Endodermal cell (in vitro differentiated cells): ENCODE data around the gene PTGR3. TPM values are rescaled to one million over a fixed set of nuclear protein-coding genes. Genes with fewer than 3 reads are reported as not detected.
A peak's percentile ranks its signal among the peaks of the same experiment; 100 is the strongest.

Experiments
- DNase-seq: peaks from one replicate; pipeline ENCODE4 v3.0.0-alpha.2; 2017
- H3K27ac ChIP-seq: 2 replicates; pipeline ENCODE4 v1.5.1; 2013; ENCODE audit warnings: mild to moderate bottlenecking, low read depth, low read length, moderate library complexity
- H3K27me3 ChIP-seq: 2 replicates; pipeline ENCODE4 v1.6.1; 2013; ENCODE audit warnings: mild to moderate bottlenecking, low read length, moderate library complexity; ENCODE audit not compliant: insufficient read depth, control insufficient read depth, poor library complexity, severe bottlenecking
- H3K36me3 ChIP-seq: 2 replicates; pipeline ENCODE4 v1.7.0; 2013; ENCODE audit warnings: mild to moderate bottlenecking, low read length, moderate library complexity; ENCODE audit not compliant: control insufficient read depth, insufficient read depth
- H3K4me1 ChIP-seq: one replicate; pipeline ENCODE4 v1.7.0; 2013; ENCODE audit warnings: low read length; ENCODE audit not compliant: control insufficient read depth, insufficient read depth
- H3K4me3 ChIP-seq: 2 replicates; pipeline ENCODE4 v1.5.1; 2013; ENCODE audit warnings: mild to moderate bottlenecking, low read length, moderate library complexity
- H3K9ac ChIP-seq: 2 replicates; pipeline ENCODE4 v1.6.1; 2013; ENCODE audit warnings: mild to moderate bottlenecking, low read length, moderate library complexity; ENCODE audit not compliant: poor library complexity, severe bottlenecking; ENCODE audit errors: extremely low read depth
- H3K9me3 ChIP-seq: 2 replicates; pipeline ENCODE4 v1.6.1; 2013; ENCODE audit warnings: mild to moderate bottlenecking, low read length, moderate library complexity; ENCODE audit not compliant: control insufficient read depth
- H3K27ac Mint-ChIP-seq: 2 replicates; pipeline ENCODE4 v1.8.0; 2020; ENCODE audit warnings: mixed read lengths
- H3K27me3 Mint-ChIP-seq: 2 replicates; pipeline ENCODE4 v1.8.0; 2021; ENCODE audit warnings: mild to moderate bottlenecking, mixed read lengths; ENCODE audit not compliant: insufficient read depth
- H3K36me3 Mint-ChIP-seq: 2 replicates; pipeline ENCODE4 v1.8.0; 2020; ENCODE audit warnings: low read depth, mixed read lengths
- H3K4me1 Mint-ChIP-seq: 2 replicates; pipeline ENCODE4 v1.8.0; 2020; ENCODE audit warnings: mixed read lengths
- H3K4me3 Mint-ChIP-seq: 2 replicates; pipeline ENCODE4 v1.8.0; 2020; ENCODE audit warnings: mild to moderate bottlenecking, moderate library complexity, mixed read lengths
- H3K9me3 Mint-ChIP-seq: 2 replicates; pipeline ENCODE4 v1.8.0; 2020; ENCODE audit warnings: mild to moderate bottlenecking, mixed read lengths
- CTCF ChIP-seq: fragments of 200-600 bp; sonication (generic); conservative IDR thresholded peaks from 2 replicates; pipeline ENCODE4 v1.5.0; 2021; ENCODE audit warnings: antibody characterized with exemption, mild to moderate bottlenecking
- WGBS, 2 experiments: methylation state at CpG; one replicate each; pipeline versions ENCODE4 v1.1.5 to v1.1.7; 2013; ENCODE audit warnings: missing lambda C conversion rate in 2 of 2, mixed read lengths in 1 of 2; ENCODE audit not compliant: insufficient coverage in 1 of 2, insufficient read length in 1 of 2; 5-methylcytosine and 5-hydroxymethylcytosine counted together
- total RNA-seq, 2 donors: library from RNA; stranded (reverse); fragmentation: NEBNext Ultra II Directional in 1 of 2; extraction: Animal tissue kit (Norgen Biotek cat#: 25700) in 1 of 2; gene quantifications; 2 replicates in 1 of 2; 3 replicates in 1 of 2; pipeline ENCODE4 v1.2.1, GENCODE V29; 2021

PTGR3 gene
- total RNA-seq, 2 donors from 2014 or later = 12.2 to 13.3 TPM

DNA sequence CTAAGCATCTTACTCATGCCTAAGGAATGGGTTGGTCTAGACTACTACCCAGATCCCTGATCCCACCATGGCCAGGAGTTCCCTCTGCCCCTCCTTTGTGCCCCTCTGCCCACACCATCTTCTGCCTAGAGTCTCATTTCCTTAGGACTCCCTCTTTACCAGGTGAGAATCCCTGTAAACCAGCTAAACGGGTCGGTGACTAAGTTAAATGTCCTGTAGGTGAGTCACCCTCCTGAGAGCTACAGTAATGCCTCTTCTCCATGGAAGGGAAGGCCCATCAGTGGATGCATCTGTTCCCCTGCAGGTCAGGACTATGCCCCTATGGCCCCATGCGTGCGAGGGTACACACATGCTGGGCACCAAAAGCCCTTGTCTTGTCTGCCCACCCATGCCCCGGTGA lies 25.4 kb downstream of the PTGR3 start:
- no peaks in the 10 kb centered on the region for H3K36me3 Mint-ChIP-seq
- no peaks in the 10 kb centered on the region for H3K27me3 Mint-ChIP-seq
- peak; percentile 51 for DNase-seq
- no peaks in the 10 kb centered on the region for H3K9me3 ChIP-seq
- 81 to 84% methylated on average over 5 of the region's 5 CpGs for WGBS, 2 experiments
- TF ChIP-seq CTCF = no peak
- H3K4me1 Mint-ChIP-seq = peaks cover 3% of the 10 kb centered on the region
- no peak overlapping the region for H3K27ac ChIP-seq
- no peaks in the 10 kb centered on the region for H3K4me1 ChIP-seq
- no peaks in the 10 kb centered on the region for H3K27me3 ChIP-seq
- no peak overlapping the region for H3K4me3 Mint-ChIP-seq
- H3K36me3 ChIP-seq = no peaks in the 10 kb centered on the region
- H3K9me3 Mint-ChIP-seq = peaks cover 3% of the 10 kb centered on the region
- no peak overlapping the region for H3K27ac Mint-ChIP-seq
- H3K4me3 ChIP-seq = no peak overlapping the region
- H3K9ac ChIP-seq = no peak overlapping the region

DNA sequence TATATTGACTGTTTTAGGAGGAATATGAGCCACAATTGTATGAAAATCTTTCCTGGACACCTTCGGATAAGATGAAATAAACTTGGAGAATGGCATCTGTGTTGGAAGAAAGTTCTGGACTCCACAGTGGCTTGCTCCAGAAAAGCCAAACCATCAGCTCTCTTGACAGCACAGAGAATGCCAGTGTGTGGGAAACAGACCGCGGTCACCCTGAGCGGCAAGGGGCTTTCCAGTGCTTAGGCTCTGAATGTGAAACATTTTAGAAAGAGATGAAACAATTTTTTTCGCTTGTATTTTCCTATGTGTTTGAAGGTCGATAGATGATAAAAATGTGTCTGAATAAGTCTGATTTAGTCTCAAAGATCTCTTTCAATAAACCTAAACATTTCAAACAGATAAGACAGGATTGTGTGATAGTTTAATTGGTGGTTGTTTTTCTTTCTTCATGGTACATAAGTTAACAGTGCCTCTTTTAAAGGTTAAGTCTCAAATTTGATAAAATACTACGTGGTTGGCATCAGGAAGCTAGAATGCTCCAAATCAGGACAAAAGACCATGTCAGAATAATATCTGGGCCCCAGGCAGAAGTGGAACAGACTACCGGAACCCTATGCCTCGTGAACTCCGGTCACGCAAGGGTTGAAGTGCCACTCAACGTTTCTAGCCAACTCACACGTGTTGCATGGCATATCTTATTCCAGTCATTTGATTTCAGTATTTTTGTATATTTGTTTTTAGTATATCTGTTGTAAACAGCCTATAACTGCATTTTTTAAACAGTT lies 28.9 kb downstream of the PTGR3 start:
- H3K27me3 Mint-ChIP-seq = no peaks in the 10 kb centered on the region

GRCh38 chr18:75178376-75178775 lies 30.6 kb downstream of the PTGR3 start:
- H3K9me3 Mint-ChIP-seq = peaks cover 3% of the 10 kb centered on the region
- Histone ChIP-seq H3K4me3 (no peak overlapping the region), H3K9me3 (no peaks in the 10 kb centered on the region), H3K27me3 (no peaks in the 10 kb centered on the region), H3K4me1 (no peaks in the 10 kb centered on the region), H3K9ac (no peak overlapping the region), H3K27ac (no peak overlapping the region), H3K36me3 (no peaks in the 10 kb centered on the region)
- H3K4me1 Mint-ChIP-seq = peaks cover 4% of the 10 kb centered on the region
- H3K36me3 Mint-ChIP-seq = no peaks in the 10 kb centered on the region
- no peak overlapping the region for H3K4me3 Mint-ChIP-seq
- no peak overlapping the region for H3K27ac Mint-ChIP-seq
- 85 to 100% methylated on average over 3 to 11 of the region's 11 CpGs for WGBS, 2 experiments
- TF ChIP-seq CTCF = no peak
- no peaks in the 10 kb centered on the region for H3K27me3 Mint-ChIP-seq
- peak; percentile 58 for DNase-seq

More for the DNA sequence above, 28.9 kb downstream of the PTGR3 start:
- H3K9me3 Mint-ChIP-seq = peaks cover 3% of the 10 kb centered on the region
- WGBS, 2 experiments = 92 to 96% methylated on average over 4 to 13 of the region's 13 CpGs
- H3K27ac Mint-ChIP-seq = no peak overlapping the region
- TF ChIP-seq CTCF = no peak
- H3K9ac ChIP-seq = no peak overlapping the region
- H3K4me1 Mint-ChIP-seq = peaks cover 4% of the 10 kb centered on the region
- DNase-seq = no peak
- H3K4me1 ChIP-seq = no peaks in the 10 kb centered on the region
- H3K4me3 Mint-ChIP-seq = no peak overlapping the region
- no peak overlapping the region for H3K4me3 ChIP-seq
- H3K27me3 ChIP-seq = no peaks in the 10 kb centered on the region
- H3K36me3 Mint-ChIP-seq = no peaks in the 10 kb centered on the region
- H3K9me3 ChIP-seq = no peaks in the 10 kb centered on the region
- H3K27ac ChIP-seq = no peak overlapping the region
- no peaks in the 10 kb centered on the region for H3K36me3 ChIP-seq
